NCI-H2196 treated with DMSO at 0.1 percent for 48 hours (cell line): ENCODE measurements around the gene CETP.

ENCODE experiments used
- DNase-seq: peaks from one replicate; lab custom pipeline; 2025; ENCODE audit not compliant: unreplicated experiment; lab: John Stamatoyannopoulos, UW

CETP gene

DNA sequence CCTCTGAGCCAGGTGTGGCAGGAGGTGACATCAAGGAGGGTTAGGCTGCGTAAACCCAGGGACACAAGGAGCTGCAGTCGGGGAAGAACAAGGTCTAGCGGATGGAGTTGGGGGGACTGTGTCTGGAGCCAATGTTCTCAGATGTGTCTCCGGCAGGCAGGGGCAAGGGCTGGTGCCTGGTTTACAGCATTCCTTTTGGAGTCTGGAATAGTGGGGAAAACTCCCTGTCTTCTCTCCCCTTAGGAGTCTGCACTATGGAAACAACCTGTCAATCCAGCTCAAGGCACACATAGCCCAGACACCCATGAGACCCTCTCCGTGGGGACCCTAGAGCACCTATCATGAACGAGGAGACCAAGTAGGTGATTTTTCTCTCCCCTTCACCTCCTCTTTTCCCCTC is 55.1 kb downstream of the CETP start:
- DNase-seq, result no peak

DNA sequence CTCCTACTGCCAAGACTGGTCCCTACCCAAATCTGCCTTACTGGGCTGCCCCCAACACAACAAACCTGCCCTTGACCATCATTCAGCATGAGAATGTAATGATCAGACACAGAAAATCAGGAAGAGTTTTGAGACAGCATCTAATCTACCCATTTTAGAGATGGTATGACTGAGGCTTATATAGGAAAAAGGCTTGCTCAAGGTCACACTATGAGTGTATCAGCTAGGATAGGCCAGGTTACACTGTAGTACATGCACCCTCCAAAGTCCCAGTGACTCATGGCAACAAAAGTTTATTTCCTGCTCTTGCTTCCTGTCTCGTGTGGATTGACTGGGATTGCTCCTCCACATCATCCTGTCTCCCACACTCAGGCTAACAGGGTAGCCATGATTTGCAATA is 55.5 kb downstream of the CETP start:
- no peak for DNase-seq

DNA sequence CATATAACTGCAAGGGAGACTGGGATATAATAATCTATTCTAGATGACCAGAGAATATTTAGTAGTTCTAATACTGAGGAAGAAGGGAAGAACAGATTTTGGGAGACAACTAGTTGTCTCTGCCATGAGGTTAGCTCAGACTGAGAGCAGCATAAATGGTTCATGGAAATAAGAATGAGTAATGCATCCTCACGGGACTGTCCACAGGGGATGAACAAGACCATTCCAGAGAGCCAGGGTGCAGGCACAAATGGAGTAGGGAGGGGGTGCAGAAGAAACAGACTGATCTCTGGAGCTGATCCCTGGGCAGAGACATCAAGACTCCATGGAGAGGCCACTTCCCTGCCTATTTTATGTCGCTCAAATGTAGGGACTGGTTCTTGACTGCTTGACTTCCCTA is 58.0 kb downstream of the CETP start:
- DNase-seq, result no peak

DNA sequence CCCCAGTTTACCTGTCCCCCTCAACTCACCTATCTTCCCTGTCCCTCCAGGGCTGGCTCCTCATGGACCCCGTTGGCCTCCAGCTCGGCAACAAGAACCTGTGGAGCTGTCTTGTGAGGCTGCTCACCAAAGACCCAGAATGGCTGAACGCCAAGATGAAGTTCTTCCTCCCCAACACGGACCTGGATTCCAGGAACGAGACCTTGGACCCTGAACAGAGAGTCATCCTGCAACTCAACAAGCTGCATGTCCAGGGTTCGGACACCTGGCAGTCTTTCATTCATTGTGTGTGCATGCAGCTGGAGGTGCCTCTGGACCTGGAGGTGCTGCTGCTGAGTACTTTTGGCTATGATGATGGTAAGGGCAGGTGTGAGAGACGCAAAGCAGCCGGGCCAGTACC is 58.9 kb downstream of the CETP start:
- DNase-seq, result no peak

DNA sequence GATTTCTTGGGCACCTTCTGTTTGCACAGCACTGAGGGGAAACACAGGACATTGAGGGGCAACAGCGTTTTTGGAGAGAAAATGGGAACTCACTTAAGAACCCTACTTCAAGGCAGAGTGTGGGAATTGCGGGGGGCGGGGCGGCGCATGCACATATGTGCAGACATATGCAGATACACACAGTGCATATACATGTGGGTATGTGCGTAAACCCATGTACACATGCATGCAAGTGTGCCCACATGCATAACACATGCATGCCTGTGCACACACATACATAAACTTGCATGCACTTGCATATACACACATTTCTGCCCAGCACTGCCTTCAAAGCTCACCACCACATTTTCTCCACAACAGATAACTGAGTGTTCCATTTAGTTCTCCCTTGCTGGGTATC is 60.0 kb downstream of the CETP start:
- DNase-seq, result no peak

DNA sequence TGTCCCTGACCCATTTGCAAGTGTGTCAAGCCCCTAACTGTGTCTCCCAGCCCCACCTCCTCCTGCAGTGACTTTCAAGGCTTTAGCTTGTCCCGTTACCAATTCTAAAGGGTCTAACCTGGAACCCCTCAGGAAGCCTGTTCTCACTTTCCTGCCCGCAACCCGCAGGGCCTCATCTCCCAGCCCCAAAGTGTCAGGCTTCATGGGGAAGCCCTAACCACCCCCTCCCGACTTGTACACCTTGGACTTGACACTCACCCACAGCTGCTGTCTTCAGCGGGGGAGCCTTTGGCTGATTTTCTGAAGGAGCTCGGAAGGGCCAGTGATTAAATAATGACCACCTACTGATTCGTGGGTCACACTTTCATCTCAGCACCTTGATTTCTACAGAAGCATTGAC is 60.7 kb downstream of the CETP start:
- no peak for DNase-seq

DNA sequence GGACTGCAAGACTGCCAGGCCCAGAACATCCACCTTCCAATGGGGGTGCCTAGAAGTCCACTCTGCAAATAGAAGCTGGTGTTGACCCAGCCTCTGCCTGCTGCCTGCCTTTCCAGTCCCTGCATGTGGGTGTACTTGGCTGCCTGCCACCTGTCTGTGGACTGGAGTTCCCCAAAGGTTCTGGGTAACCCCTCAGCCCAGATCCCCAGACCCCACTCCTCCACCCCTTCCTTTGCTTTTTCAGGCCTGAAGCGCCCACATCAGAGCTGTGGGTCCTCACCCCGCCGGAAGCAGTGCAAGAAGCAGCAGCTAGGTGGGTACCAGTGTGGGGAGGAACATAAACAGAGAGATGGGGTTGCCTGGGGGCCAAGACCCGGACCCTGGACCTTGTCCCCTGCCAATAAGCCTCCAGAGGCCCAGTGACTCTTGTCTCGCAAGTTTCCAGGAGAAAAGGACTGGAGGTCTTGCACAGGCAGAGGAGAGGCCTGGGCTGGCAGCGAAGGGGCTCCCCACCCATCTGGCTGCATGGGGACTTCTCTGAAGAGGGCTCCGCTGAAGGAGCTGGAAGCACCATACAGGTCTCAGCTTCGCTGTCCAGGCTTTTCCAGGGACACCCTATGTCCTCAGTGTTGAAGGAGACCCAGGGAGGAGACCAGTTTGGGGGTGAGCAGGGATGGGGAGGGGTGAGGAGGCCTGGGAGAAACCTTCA is 61.9 kb downstream of the CETP start:
- DNase-seq, result no peak

DNA sequence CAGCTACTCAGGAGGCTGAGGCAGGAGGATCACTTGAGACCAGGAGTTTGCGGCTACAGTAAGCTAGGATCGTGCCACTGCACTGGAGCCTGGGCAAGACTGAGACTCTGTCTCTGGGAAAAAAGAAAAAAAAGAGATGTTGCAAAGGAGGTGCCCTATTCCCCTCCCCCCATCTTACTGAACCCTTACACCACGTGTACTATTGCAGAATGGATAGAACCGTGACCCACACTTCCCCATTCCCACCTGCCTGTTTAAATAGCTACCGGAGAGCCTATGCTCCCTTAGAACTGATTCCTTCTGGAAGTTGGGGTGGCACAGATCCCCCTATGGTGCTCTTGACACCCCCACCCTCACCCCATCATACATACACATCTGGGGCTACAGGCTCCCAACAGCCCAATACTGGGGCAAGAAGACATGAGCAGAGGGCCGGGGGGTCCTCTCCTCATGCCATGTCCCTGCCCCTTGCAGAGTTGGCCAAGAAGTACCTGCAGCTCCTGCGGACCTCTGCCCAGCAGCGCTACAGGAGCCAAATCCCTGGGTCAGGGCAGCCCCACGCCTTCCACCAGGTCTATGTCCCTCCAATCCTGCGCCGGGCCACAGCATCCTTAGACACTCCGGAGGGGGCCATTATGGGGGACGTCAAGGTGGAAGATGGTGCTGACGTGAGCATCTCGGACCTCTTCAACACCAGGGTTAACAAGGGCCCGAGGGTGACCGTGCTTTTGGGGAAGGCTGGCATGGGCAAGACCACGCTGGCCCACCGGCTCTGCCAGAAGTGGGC is 63.3 kb downstream of the CETP start:
- no peak for DNase-seq

DNA sequence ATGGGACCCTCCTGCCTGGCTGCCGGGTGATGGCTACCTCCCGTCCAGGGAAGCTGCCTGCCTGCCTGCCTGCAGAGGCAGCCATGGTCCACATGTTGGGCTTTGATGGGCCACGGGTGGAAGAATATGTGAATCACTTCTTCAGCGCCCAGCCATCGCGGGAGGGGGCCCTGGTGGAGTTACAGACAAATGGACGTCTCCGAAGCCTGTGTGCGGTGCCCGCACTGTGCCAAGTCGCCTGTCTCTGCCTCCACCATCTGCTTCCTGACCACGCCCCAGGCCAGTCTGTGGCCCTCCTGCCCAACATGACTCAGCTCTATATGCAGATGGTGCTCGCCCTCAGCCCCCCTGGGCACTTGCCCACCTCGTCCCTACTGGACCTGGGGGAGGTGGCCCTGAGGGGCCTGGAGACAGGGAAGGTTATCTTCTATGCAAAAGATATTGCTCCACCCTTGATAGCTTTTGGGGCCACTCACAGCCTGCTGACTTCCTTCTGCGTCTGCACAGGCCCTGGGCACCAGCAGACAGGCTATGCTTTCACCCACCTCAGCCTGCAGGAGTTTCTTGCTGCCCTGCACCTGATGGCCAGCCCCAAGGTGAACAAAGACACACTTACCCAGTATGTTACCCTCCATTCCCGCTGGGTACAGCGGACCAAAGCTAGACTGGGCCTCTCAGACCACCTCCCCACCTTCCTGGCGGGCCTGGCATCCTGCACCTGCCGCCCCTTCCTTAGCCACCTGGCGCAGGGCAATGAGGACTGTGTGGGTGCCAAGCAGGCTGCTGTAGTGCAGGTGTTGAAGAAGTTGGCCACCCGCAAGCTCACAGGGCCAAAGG is 64.4 kb downstream of the CETP start:
- no peak for DNase-seq

DNA sequence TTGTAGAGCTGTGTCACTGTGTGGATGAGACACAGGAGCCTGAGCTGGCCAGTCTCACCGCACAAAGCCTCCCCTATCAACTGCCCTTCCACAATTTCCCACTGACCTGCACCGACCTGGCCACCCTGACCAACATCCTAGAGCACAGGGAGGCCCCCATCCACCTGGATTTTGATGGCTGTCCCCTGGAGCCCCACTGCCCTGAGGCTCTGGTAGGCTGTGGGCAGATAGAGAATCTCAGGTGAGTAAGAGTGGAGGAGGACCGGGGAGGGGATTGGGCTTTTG is 65.0 kb downstream of the CETP start:
- DNase-seq, result no peak

DNA sequence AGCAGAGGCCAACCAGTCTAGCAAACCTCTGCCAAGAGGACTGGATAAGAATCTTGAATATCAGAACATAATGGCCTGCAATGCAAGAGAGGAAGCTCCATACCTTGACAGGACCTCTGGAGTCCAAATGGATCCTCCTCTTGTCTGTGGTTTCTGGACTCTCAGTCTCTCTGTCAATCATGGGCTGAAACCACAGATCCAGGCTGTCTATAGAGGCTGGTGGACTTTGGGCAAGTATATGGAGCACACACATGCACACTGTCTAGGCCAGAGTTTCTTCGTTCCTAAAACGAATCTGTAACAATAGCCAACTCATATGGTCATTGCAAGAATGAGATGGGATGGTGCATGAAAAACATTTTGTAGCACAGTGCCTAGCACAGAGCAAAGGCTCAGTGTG is 65.3 kb downstream of the CETP start:
- DNase-seq, result no peak

DNA sequence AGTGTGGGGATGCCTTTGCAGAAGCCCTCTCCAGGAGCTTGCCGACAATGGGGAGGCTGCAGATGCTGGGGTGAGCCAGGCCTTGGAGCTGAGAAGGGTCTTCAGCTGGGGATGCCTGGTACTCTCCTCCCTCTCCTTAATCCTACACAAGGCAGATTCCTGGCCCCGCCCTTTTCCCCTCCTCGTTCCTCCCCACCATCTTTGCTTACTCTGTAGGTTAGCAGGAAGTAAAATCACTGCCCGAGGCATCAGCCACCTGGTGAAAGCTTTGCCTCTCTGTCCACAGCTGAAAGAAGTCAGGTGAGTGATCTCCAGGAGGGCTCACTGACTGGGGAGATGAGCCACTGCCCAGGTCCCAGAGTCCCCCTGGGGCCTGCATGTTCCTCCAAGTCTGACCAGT is 66.3 kb downstream of the CETP start:
- DNase-seq, result no peak

DNA sequence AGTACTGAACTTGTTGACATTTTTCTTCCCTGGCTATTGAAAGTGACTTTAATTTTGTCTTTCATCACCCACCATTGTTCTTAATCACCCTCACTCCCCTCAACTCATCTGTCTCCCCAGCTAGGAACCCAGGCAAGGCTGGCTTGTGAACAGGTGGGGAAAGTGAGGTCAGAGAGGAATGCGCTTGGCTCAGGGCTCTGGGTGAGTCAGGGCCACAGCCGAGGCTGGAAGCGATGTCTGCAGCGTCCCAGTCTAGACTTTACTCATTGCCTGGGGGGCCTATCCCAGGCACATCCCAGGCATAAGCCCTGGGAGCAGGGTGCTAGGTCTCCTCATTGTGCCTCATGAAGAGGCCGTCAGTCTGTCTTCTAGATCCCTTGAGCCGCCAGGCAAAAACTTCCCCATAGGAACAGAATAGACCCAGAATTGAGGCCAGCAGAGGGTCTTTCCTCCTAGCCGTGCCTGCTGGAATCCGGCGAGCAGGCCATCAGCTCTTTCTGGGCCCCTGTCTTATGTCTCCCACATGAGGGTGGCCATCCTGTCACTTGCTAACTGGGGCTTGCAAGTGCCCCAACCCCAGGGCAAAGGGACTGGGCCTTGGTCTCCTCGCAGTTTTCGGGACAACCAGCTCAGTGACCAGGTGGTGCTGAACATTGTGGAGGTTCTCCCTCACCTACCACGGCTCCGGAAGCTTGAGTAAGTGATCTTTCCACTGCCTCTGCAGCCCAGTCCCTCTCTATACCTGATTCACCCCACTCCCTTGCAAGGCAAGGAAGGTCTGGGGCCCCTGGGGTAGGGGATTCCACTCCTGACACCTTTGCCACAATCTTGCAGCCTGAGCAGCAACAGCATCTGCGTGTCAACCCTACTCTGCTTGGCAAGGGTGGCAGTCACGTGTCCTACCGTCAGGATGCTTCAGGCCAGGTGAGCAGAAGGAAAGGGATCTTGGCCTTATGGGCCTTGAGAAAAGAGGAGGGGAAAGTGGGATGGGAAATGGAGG is 67.7 kb downstream of the CETP start:
- no peak for DNase-seq

DNA sequence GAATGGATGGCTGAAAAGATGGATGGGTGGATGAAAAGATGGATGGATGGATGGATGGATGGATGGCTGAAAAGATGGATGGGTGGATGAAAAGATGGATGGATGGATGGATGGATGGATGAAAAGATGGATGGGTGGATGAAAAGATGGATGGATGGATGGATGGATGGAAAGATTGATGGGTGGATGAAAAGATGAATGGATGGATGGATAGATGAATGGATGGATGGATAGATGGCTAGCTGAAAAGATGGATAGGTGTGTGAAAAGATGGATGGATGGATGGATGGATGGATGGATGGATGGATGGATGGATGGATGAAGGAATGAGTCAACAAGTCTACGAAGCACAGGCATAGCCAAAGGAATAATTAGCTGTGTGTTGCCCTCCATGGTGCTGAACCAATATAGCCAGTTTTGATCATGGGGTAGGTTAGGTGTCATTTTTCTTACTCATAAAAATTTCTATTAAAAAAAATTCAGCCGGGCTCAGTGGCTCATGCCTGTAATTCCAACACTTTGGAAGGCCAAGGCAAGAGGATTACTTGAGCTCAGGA is 68.7 kb downstream of the CETP start:
- no peak for DNase-seq

DNA sequence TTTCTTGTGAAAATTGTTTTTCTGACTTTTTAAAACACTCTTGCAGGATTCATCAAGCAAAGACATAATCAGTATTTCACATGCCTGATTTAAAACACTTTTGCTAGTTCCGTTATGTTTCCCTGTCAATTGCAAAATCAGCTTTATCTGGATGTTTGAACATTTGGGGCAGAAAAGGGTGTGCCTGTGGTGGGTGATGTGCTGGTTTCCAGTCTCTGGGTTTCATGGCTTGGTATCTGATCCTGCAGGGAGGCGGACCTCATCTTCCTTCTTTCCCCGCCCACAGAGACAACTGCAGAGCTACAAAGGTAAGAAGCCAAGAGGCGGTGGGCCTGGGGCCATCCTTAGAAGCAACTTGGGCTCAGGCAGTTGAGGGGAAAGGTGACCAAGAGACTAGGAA is 69.4 kb downstream of the CETP start:
- no peak for DNase-seq

DNA sequence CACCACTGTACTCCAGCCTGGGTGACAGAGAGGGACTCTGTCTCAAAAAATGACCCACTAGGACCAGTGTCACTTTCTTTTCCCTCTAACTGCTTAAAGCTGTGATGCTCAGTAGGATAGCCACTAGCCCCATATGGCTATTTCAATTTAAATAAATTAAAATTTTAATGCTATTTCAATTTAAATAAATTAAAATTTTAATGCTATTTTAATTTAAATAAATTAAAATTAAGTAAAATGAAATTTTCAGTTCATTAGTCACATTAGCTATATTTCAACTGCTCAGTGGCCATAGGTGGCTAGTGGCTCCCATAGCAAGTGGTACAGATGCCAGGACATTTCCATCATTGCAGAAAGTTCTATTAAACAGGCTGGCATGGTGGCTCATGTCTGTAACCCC is 70.6 kb downstream of the CETP start:
- no peak for DNase-seq

DNA sequence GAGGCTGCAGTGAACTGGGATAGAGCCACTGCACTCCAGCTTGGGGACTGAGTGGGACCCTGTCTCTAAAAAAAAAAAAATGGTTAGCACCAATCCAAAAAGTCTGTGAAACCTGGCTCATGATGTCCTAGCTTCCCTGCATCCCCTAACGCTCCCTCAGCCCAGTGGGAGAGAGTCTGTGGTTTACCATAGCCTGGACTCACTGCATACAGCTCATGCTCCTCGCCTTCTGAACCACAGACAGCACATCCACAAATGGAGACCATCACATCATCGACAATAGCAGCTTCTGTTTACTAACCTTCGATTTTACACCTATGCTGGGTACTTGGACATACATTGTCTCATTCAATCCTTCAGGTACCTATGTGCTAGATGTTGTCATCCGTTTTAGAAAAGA is 71.2 kb downstream of the CETP start:
- no peak for DNase-seq
